Right renal cortex interstitium (tissue), 3 donors: ENCODE results near the gene ANXA5. TPM values are rescaled to one million over a fixed set of nuclear protein-coding genes. Genes with fewer than 3 reads are reported as not detected.

ENCODE experiments used
- DNase-seq, 3 donors: peaks; one replicate each; pipeline ENCODE4 v3.0.0-alpha.2; 2013; ENCODE audit warnings: low read depth in 3 of 3, low spot score in 2 of 3
- polyA plus RNA-seq, 3 donors: library from polyadenylated mRNA; unstranded; fragments of 120-200 nt; gene quantifications; one replicate each; pipeline ENCODE4 v1.2.1, GENCODE V29; 2013; ENCODE audit not compliant: insufficient read length in 3 of 3

ANXA5 gene
- polyA plus RNA-seq, 3 donors = 404 to 465 (median 457) TPM

DNA sequence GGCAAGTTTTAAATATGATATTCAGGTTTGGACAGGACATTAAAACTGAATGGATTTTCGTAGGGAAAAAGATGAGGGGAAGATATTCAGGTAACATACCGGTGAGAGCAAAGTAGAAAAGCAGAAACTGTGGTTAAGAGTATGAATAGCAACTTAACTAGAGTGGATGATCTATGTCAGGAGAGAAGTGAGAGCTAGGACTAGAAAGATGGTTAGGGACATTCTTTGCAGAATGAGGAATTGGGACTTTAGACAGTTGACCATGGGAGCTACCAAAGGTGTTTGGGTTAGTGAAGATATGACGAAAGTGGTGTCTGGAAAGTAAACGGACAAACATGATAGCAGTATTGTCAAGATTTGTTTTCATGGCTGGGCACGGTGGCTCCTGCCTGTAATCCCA lies 45.2 kb downstream of the ANXA5 start:
- DNase-seq = no peak

DNA sequence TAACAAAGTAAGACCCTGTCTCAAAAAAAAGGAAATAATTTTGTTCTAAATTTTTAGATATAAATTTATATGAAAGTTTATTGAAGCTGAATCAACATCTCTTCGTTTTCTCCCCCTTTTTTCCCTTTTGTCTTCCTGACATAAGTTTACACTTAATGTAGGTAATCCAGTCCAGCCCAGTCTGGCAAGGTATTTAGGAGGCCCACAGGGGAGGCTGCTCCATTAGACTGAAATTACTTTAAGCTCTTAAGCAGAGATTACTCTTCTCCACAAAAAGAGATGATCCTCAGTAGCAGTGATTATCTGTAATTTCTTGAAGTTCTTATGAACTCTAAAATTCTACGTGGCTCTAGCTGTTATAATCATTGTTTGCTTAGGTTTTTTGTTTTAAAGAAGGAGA lies 46.0 kb downstream of the ANXA5 start:
- DNase-seq = no peak

DNA sequence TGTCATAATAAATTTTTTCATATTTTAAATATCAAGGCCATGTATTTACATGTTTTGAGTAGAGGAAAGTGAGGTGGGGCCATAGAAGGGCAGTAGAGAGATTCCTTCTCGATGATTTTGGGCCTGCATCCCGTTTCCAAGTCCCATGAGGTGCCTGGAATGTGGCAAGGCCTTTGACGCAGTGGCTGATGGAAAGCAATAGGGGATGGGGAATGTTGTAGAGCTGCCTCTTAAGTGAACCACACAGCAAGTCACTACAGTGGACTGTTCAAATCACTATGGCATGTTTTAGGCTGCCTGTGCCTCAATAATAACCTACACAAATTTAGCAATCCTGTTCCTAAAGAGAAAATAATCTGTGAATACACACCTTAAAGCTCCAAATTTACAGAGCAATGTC lies 48.3 kb downstream of the ANXA5 start:
- DNase-seq = no peak

DNA sequence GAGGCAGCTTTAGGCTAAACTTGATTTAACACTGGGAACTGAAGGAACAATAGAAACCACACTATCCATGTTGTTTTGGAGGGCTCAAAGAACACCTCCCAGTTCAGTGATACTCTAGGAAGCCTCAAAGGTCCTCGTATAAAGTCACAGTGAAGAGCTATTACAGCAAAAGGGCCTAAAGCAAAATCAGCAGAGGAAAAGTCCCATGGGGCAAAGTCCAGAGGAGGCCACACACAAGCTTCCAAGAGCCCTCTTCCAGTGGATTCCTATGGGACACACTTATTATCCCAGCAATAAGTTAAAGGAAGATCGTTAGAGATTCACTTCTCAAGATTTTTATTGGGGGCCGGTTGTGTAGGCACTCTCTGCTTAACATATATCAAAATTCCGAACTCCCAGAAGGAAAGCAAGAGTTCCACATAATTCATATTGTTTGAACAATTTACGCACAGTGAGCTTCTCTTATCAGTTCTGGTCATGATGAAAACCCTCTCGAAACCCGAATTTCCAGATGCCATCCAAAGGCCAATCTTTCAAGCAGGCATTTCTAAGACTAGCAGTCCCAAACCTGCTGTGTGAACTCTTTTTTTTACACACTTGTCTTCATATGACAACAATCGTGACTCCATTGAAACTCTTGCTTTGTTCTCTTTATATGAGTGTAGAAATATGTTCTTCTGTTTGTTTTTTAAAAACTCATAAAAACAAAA lies 53.7 kb downstream of the ANXA5 start:
- DNase-seq = no peak

DNA sequence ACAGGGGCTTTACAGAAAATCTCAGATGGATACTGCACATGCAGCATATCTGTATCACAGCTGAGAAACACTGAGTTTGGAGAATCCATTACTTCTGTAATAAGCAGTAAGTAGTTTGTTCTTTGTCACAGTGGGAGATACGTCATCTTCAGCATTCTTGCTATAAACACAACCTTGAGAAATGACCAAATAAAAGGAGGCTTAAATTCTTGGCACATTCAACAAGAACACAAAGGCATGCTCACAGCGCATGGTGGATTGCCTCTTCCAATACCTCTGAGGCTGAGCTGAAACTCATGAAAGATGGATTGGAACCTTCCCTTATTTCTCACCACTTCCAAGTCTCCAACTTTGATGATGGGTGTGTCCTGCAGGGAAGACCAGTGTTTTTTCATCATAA lies 54.5 kb downstream of the ANXA5 start:
- DNase-seq = no peak

DNA sequence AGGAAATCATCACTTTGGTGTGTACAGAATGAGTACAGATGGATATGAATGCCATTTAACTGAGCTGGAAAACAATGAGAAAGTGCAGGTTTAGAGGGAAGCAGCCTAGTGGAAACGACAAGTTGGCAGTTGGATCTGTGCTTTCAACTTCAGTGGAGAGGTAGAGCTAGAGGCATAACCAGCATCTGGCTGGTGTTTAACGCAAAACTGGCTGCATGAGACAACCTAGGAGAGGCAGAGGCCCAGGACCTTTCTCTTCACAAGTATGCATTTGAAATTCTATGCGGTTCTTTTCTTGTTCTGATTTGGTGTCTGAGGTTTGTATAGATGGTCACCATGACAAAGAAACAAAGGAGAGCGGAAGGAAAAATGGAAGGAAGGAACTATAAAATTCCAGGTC lies 63.1 kb downstream of the ANXA5 start:
- no peak for DNase-seq

DNA sequence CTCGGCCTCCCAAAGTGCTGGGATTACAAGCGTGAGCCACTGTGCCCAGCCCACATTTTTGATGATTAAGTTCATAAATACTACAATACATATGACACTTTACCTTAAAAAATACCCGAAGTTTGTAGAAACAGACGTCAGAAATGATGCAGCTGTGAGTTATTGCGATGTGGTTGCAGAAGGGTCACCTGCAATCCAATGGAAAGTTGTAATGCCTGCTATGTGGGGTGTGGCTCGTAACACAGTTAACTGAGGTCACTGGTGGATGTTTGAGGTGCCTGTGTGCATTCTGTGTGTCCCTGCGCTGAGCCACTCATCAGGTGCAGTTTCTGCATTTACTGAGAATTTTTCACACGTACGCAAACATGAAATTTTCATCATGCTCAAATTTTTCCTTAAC lies 64.1 kb downstream of the ANXA5 start:
- DNase-seq = no peak

Other genes with a start within 250 kb of the ANXA5 start
- under 1 TPM; 0.35 to 0.85 (median 0.57) TPM for gene SMIM43, start 68.2 kb upstream of the ANXA5 start, polyA plus RNA-seq
- gene EXOSC9, start 104.3 kb upstream of the ANXA5 start, polyA plus RNA-seq = 10 to 100 TPM; 49.9 to 60.9 (median 59.8) TPM
- 10 to 100 TPM; 33.6 to 39.2 (median 37.4) TPM for gene CCNA2, start 126.9 kb upstream of the ANXA5 start, polyA plus RNA-seq
- 10 to 100 TPM; 26.2 to 29.4 (median 27.6) TPM for gene BBS7, start 173.5 kb upstream of the ANXA5 start, polyA plus RNA-seq